Measurements from ENCODE around the gene LRRC58. TPM values are rescaled to one million over a fixed set of nuclear protein-coding genes. Genes with fewer than 3 reads are reported as not detected.
"Not testable (repeated sequence)": the region's sequence is repeated elsewhere in the genome, so short reads cannot be mapped to it uniquely, and the experiment has no call there.

The LRRC58 gene
- total RNA-seq, 2 experiments from 2014 or later = 24.1 to 30.2 TPM

DNA sequence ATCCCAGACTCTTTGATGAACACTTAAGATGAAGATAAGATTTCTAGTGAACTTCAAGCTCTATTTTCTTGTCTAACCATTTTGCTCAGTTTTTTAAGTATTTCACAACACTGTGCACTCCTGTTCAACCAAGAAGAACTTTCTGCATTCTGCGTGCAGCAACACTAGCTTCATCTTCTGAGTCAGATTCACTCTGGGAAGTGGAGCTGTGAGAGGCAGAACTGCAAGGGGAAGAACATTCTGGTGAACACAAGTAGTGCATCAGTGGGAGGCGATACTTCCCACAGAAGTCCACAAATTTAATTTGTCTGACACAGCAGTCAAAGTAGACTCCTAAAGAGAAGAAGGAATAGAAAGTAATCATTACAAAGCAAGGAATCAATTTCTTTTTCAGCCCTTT is 18.1 kb downstream of the LRRC58 start:
- no peak overlapping the region for H3K27ac ChIP-seq (ENCODE audit: low read depth, low read length, poor library complexity, severe bottlenecking)
- H3K79me2 ChIP-seq (ENCODE audit: insufficient read depth, low read depth, low read length) = peaks cover 4% of the 10 kb centered on the region; the same call in 1 of the 2 replicates
- H3K9me3 ChIP-seq (ENCODE audit: low read length) = no peaks in the 10 kb centered on the region
- H3K36me3 ChIP-seq (ENCODE audit: insufficient read depth, low read length) = peaks cover 92% of the 10 kb centered on the region
- H3K9me2 ChIP-seq (ENCODE audit: insufficient read depth, low read length) = no peaks in the 10 kb centered on the region
- H3K4me2 ChIP-seq (ENCODE audit: low read length) = no peak overlapping the region
- ChIA-PET POLR2A (interaction anchor here (0.9 to 1.6 kb wide), 3 partner anchors 11 to 936 kb away, joined by 3 to 7 read pairs (median 3); partner anchors contain the start of gene LRRC58), CTCF (ENCODE audit: unreplicated experiment) (no interaction called here)
- no peak for DNase-seq (ENCODE audit: low spot score)
- H2AFZ ChIP-seq (ENCODE audit: low read length) = no peak overlapping the region
- H3K4me1 ChIP-seq (ENCODE audit: insufficient read depth, low read length, poor library complexity, severe bottlenecking) = no peaks in the 10 kb centered on the region
- H3K4me3 ChIP-seq (ENCODE audit: low read depth, low read length, poor library complexity, severe bottlenecking) = no peak overlapping the region
- BruUV-seq (replicated peaks) = no TSS peak
- no peaks in the 10 kb centered on the region for H4K20me1 ChIP-seq (ENCODE audit: insufficient read depth, low read length)
- TF ChIP-seq EZH2phosphoT487 (IDR thresholded peaks at IDR 0.05; ENCODE audit: borderline replicate concordance, low read depth, low read length) = no peak
- TF ChIP-seq, protein P1, sequence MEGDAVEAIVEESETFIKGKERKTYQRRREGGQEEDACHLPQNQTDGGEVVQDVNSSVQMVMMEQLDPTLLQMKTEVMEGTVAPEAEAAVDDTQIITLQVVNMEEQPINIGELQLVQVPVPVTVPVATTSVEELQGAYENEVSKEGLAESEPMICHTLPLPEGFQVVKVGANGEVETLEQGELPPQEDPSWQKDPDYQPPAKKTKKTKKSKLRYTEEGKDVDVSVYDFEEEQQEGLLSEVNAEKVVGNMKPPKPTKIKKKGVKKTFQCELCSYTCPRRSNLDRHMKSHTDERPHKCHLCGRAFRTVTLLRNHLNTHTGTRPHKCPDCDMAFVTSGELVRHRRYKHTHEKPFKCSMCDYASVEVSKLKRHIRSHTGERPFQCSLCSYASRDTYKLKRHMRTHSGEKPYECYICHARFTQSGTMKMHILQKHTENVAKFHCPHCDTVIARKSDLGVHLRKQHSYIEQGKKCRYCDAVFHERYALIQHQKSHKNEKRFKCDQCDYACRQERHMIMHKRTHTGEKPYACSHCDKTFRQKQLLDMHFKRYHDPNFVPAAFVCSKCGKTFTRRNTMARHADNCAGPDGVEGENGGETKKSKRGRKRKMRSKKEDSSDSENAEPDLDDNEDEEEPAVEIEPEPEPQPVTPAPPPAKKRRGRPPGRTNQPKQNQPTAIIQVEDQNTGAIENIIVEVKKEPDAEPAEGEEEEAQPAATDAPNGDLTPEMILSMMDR (conservative IDR thresholded peaks at IDR 0.05; ENCODE audit: low read length) = no peak
- intact Hi-C loops (cut with micrococcal nuclease; ENCODE audit: unreplicated experiment) = no loop called here

- Histone ChIP-seq H3K36me3 (ENCODE audit: insufficient read depth, low read length) (peaks cover 85% of the 10 kb centered on the region), H3K4me2 (ENCODE audit: low read length) (no peak overlapping the region), H3K27ac (ENCODE audit: low read depth, low read length, poor library complexity, severe bottlenecking) (no peak overlapping the region), H3K4me3 (ENCODE audit: low read depth, low read length, poor library complexity, severe bottlenecking) (no peak overlapping the region), H3K79me2 (ENCODE audit: insufficient read depth, low read depth, low read length) (no peaks in the 10 kb centered on the region), H2AFZ (ENCODE audit: low read length) (no peak overlapping the region), H3K9me3 (ENCODE audit: low read length) (no peaks in the 10 kb centered on the region), H4K20me1 (ENCODE audit: insufficient read depth, low read length) (no peaks in the 10 kb centered on the region), H3K4me1 (ENCODE audit: insufficient read depth, low read length, poor library complexity, severe bottlenecking) (no peaks in the 10 kb centered on the region), H3K9me2 (ENCODE audit: insufficient read depth, low read length) (no peaks in the 10 kb centered on the region)
- BruUV-seq (replicated peaks) = no TSS peak
- intact Hi-C loops (cut with micrococcal nuclease; ENCODE audit: unreplicated experiment) = no loop called here
- no peak for TF ChIP-seq EZH2phosphoT487 (IDR thresholded peaks at IDR 0.05; ENCODE audit: borderline replicate concordance, low read depth, low read length)
- TF ChIP-seq, protein P1 (conservative IDR thresholded peaks at IDR 0.05; ENCODE audit: low read length) = no peak
- POLR2A ChIA-PET = interaction anchor here (0.6 to 1.3 kb wide), 4 partner anchors 10 to 68 kb away, joined by 3 to 6 read pairs (median 3); partner anchors contain the start of gene LRRC58
- CTCF ChIA-PET (ENCODE audit: unreplicated experiment) = no interaction called here
- DNase-seq (ENCODE audit: low spot score) = no peak
Measured at GRCh38 chr3:120326784-120327183, 22.4 kb downstream of the LRRC58 start.

DNA sequence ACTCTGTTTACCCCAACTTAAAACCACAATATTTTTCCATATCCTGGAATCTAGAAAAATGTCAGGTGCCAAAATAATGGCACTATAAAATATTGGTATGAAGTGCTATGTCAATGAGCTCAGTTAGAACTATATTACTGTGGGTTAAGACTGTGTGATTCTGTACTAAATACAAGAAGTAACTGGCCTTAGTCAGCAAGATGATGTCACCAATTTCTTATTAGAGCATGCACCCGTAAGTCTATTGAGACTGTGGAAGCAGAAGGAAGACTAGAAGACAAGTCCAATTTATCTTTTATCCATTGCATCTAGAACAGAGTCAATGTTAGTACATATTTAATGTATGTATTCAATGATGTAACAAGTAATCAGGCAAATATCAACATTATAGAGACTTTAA is 25.0 kb downstream of the LRRC58 start:
- no peak for DNase-seq (ENCODE audit: low spot score)
- Histone ChIP-seq H3K9me3 (ENCODE audit: low read length) (no peaks in the 10 kb centered on the region), H3K4me3 (ENCODE audit: low read depth, low read length, poor library complexity, severe bottlenecking) (no peak overlapping the region), H3K27ac (ENCODE audit: low read depth, low read length, poor library complexity, severe bottlenecking) (no peak overlapping the region), H3K4me1 (ENCODE audit: insufficient read depth, low read length, poor library complexity, severe bottlenecking) (no peaks in the 10 kb centered on the region), H3K36me3 (ENCODE audit: insufficient read depth, low read length) (peaks cover 61% of the 10 kb centered on the region), H3K4me2 (ENCODE audit: low read length) (no peak overlapping the region), H2AFZ (ENCODE audit: low read length) (no peak overlapping the region), H4K20me1 (ENCODE audit: insufficient read depth, low read length) (no peaks in the 10 kb centered on the region), H3K9me2 (ENCODE audit: insufficient read depth, low read length) (no peaks in the 10 kb centered on the region), H3K79me2 (ENCODE audit: insufficient read depth, low read depth, low read length) (no peaks in the 10 kb centered on the region)
- CTCF ChIA-PET (ENCODE audit: unreplicated experiment) = no interaction called here
- intact Hi-C loops (cut with micrococcal nuclease; ENCODE audit: unreplicated experiment) = no loop called here
- BruUV-seq (replicated peaks) = no TSS peak
- no peak for TF ChIP-seq EZH2phosphoT487 (IDR thresholded peaks at IDR 0.05; ENCODE audit: borderline replicate concordance, low read depth, low read length)
- TF ChIP-seq, protein P1 (conservative IDR thresholded peaks at IDR 0.05; ENCODE audit: low read length) = no peak
- POLR2A ChIA-PET = interaction anchor here (0.9 kb wide), 1 partner anchor 24 kb away, joined by 3 read pairs; no protein-coding TSS in a partner anchor

- H2AFZ ChIP-seq (ENCODE audit: low read length); H3K4me1 ChIP-seq (ENCODE audit: insufficient read depth, low read length, poor library complexity, severe bottlenecking); CTCF ChIA-PET (ENCODE audit: unreplicated experiment); H3K9me3 ChIP-seq (ENCODE audit: low read length); H3K4me2 ChIP-seq (ENCODE audit: low read length); H4K20me1 ChIP-seq (ENCODE audit: insufficient read depth, low read length); H3K27ac ChIP-seq (ENCODE audit: low read depth, low read length, poor library complexity, severe bottlenecking); H3K4me3 ChIP-seq (ENCODE audit: low read depth, low read length, poor library complexity, severe bottlenecking); BruUV-seq (replicated peaks); DNase-seq (ENCODE audit: low spot score); intact Hi-C loops (cut with micrococcal nuclease; ENCODE audit: unreplicated experiment); H3K79me2 ChIP-seq (ENCODE audit: insufficient read depth, low read depth, low read length); H3K9me2 ChIP-seq (ENCODE audit: insufficient read depth, low read length): not testable (repeated sequence)
- H3K36me3 ChIP-seq (ENCODE audit: insufficient read depth, low read length) = peaks cover 57% of the 10 kb centered on the region
- POLR2A ChIA-PET = interaction anchor here (0.7 to 0.9 kb wide), 2 partner anchors 9 to 24 kb away, joined by 3 to 4 read pairs; no protein-coding TSS in a partner anchor
Measured at GRCh38 chr3:120323761-120324160, 25.4 kb downstream of the LRRC58 start.
